CD8-positive, alpha-beta memory T cell (primary cell): ENCODE measurements around the gene HSD17B8. TPM values are rescaled to one million over a fixed set of nuclear protein-coding genes. Genes with fewer than 3 reads are reported as not detected.

ENCODE experiments used
- CTCF ChIA-PET: fragments of 350-600 bp; sonication (Branson Sonifier 250); formaldehyde crosslinking; loops from one replicate; lab custom pipeline; 2021; ENCODE audit warnings: antibody characterized with exemption; lab: Charles Lee
- POLR2A ChIA-PET: fragments of 350-600 bp; sonication (Branson Sonifier 250); formaldehyde crosslinking; loops from one replicate; lab custom pipeline; 2021; ENCODE audit warnings: antibody characterized with exemption; lab: Charles Lee
- DNase-seq, 5 donors: peaks; one replicate each; pipeline versions ENCODE4 v3.0.0 to v3.0.0-alpha.2; 2020 to 2022; ENCODE audit warnings: mixed read lengths in 1 of 5
- H3K27ac ChIP-seq: one replicate; pipeline ENCODE4 v1.7.0; 2013; ENCODE audit warnings: low read depth, mild to moderate bottlenecking, low read length, moderate library complexity
- H3K27me3 ChIP-seq: 2 replicates; pipeline ENCODE4 v1.7.0; 2013; ENCODE audit warnings: low read length, mild to moderate bottlenecking; ENCODE audit not compliant: insufficient read depth, poor library complexity, severe bottlenecking
- H3K36me3 ChIP-seq: 2 replicates; pipeline ENCODE4 v1.7.0; 2013; ENCODE audit warnings: mild to moderate bottlenecking, low read length, moderate library complexity; ENCODE audit not compliant: insufficient read depth
- H3K4me1 ChIP-seq: 2 replicates; pipeline ENCODE4 v1.7.0; 2013; ENCODE audit warnings: mild to moderate bottlenecking, low read length, moderate library complexity; ENCODE audit not compliant: insufficient read depth
- H3K4me3 ChIP-seq: 2 replicates; pipeline ENCODE4 v1.7.0; 2013; ENCODE audit warnings: mild to moderate bottlenecking, low read length
- H3K9me3 ChIP-seq: 2 replicates; pipeline ENCODE4 v1.7.0; 2013; ENCODE audit warnings: mild to moderate bottlenecking, low read length
- H3K27ac Mint-ChIP-seq, 8 donors: one replicate each; pipeline ENCODE4 v1.8.0; 2020 to 2021; ENCODE audit warnings: mixed read lengths in 8 of 8, mild to moderate bottlenecking in 6 of 8, inconsistent platforms in 3 of 8, moderate library complexity in 3 of 8
- H3K27me3 Mint-ChIP-seq, 2 donors: one replicate each; pipeline ENCODE4 v1.8.0; 2020 to 2021; ENCODE audit warnings: mixed read lengths in 2 of 2, mild to moderate bottlenecking in 1 of 2, moderate library complexity in 1 of 2
- H3K36me3 Mint-ChIP-seq, 3 donors: one replicate each; pipeline ENCODE4 v1.8.0; 2020 to 2021; ENCODE audit warnings: mixed read lengths in 3 of 3, inconsistent platforms in 1 of 3, mild to moderate bottlenecking in 1 of 3
- H3K4me1 Mint-ChIP-seq, 3 donors: one replicate each; pipeline ENCODE4 v1.8.0; 2020 to 2021; ENCODE audit warnings: mixed read lengths in 3 of 3, inconsistent platforms in 1 of 3, mild to moderate bottlenecking in 1 of 3
- H3K4me3 Mint-ChIP-seq, 7 donors: one replicate each; pipeline ENCODE4 v1.8.0; 2020 to 2021; ENCODE audit warnings: mixed read lengths in 7 of 7, mild to moderate bottlenecking in 6 of 7, moderate library complexity in 4 of 7, inconsistent platforms in 2 of 7
- H3K9me3 Mint-ChIP-seq, 5 donors: one replicate each; pipeline ENCODE4 v1.8.0; 2020 to 2022; ENCODE audit warnings: mixed read lengths in 5 of 5, mild to moderate bottlenecking in 3 of 5, moderate library complexity in 2 of 5, inconsistent platforms in 1 of 5
- polyA plus RNA-seq: library from polyadenylated mRNA; unstranded; fragments of 300-500 nt; fragmentation: Illumina TruSeq; gene quantifications from one replicate; pipeline ENCODE4 v1.2.3, GENCODE V29; 2021
- total RNA-seq, 2 experiments: library from RNA; stranded (reverse); gene quantifications; one replicate each; pipeline ENCODE4 v1.2.3, GENCODE V29; 2021

Gene HSD17B8
- total and polyA plus RNA-seq, 3 experiments from 2014 or later = 21.3 to 50.7 (median 23.5) TPM

- peaks cover 10% of the 10 kb centered on the region for H3K36me3 ChIP-seq
- no peak overlapping the region for H3K4me3 ChIP-seq
- Mint-ChIP-seq H3K9me3 (no peaks in the 10 kb centered on the region), H3K4me1 (peaks cover 11 to 23% (median 14%) of the 10 kb centered on the region in 3 donors), H3K27me3 (peaks cover 24 to 51% of the 10 kb centered on the region in 2 donors), H3K36me3 (peaks cover 5 to 23% (median 20%) of the 10 kb centered on the region in 3 donors), H3K27ac (peak overlapping the region in 2 of 8 donors; percentile 16 to 52), H3K4me3 (no peak overlapping the region)
- H3K4me1 ChIP-seq = peaks cover 14% of the 10 kb centered on the region
- peaks cover 16% of the 10 kb centered on the region for H3K27me3 ChIP-seq
- no peak overlapping the region for H3K27ac ChIP-seq
- no peaks in the 10 kb centered on the region for H3K9me3 ChIP-seq
- no peak for DNase-seq
- ChIA-PET POLR2A (no interaction called here), CTCF (interaction anchor here (1.3 kb wide), 1 partner anchor 176 kb away, joined by 4 read pairs; no protein-coding TSS in a partner anchor)
Measured at GRCh38 chr6:33190504-33191107, 13.8 kb upstream of the HSD17B8 start.

GRCh38 chr6:33191383-33192104 lies 12.9 kb upstream of the HSD17B8 start:
- Histone ChIP-seq H3K4me1 (peaks cover 14% of the 10 kb centered on the region), H3K27me3 (peaks cover 16% of the 10 kb centered on the region), H3K36me3 (peaks cover 20% of the 10 kb centered on the region), H3K9me3 (no peaks in the 10 kb centered on the region), H3K4me3 (no peak overlapping the region), H3K27ac (no peak overlapping the region)
- H3K4me1 Mint-ChIP-seq = peaks cover 11 to 23% (median 17%) of the 10 kb centered on the region in 3 donors
- DNase-seq = no peak
- H3K9me3 Mint-ChIP-seq = no peaks in the 10 kb centered on the region
- H3K27ac Mint-ChIP-seq = no peak overlapping the region
- CTCF ChIA-PET = interaction anchor here (1.3 kb wide), 1 partner anchor 9 kb away, joined by 3 read pairs; no protein-coding TSS in a partner anchor
- POLR2A ChIA-PET = no interaction called here
- H3K4me3 Mint-ChIP-seq = peak overlapping the region in 6 of 7 donors; percentile 14 to 84 (median 46)
- peaks cover 9 to 30% (median 27%) of the 10 kb centered on the region in 3 donors for H3K36me3 Mint-ChIP-seq
- H3K27me3 Mint-ChIP-seq = peaks cover 24 to 49% of the 10 kb centered on the region in 2 donors

- POLR2A ChIA-PET = no interaction called here
- DNase-seq = peak in 1 of 5 donors; percentile 14
- peaks cover 17% of the 10 kb centered on the region for H3K4me1 ChIP-seq
- peaks cover 11 to 35% (median 23%) of the 10 kb centered on the region in 3 donors for H3K36me3 Mint-ChIP-seq
- CTCF ChIA-PET = interaction anchor here (1.3 kb wide), 1 partner anchor 10 kb away, joined by 3 read pairs; no protein-coding TSS in a partner anchor
- H3K27me3 Mint-ChIP-seq = peaks cover 19 to 43% of the 10 kb centered on the region in 2 donors
- H3K36me3 ChIP-seq = peaks cover 25% of the 10 kb centered on the region
- H3K4me3 ChIP-seq = peak within 1 kb of the TSS; percentile 50
- H3K9me3 Mint-ChIP-seq = no peaks in the 10 kb centered on the region
- H3K27me3 ChIP-seq = peaks cover 16% of the 10 kb centered on the region
- H3K27ac Mint-ChIP-seq = peak within 1 kb of the TSS in 4 of 8 donors; percentile 63 to 80 (median 76)
- H3K4me1 Mint-ChIP-seq = peaks cover 14 to 25% (median 18%) of the 10 kb centered on the region in 3 donors
- no peak within 1 kb of the TSS for H3K27ac ChIP-seq
- H3K4me3 Mint-ChIP-seq = peak within 1 kb of the TSS; percentile 68 to 89 (median 80)
- no peaks in the 10 kb centered on the region for H3K9me3 ChIP-seq
Measured at GRCh38 chr6:33192105-33192646, 12.3 kb upstream of the HSD17B8 start, which contains the start of gene COL11A2. TSS of gene COL11A2 (minus strand) at chr6:33192467. CDS start at chr6:33192240, 227 bp downstream.

GRCh38 chr6:33192671-33193602 lies 11.5 kb upstream of the HSD17B8 start:
- peaks cover 24% of the 10 kb centered on the region for H3K4me1 ChIP-seq
- peak overlapping the region; percentile 50 for H3K4me3 ChIP-seq
- Mint-ChIP-seq H3K36me3 (peaks cover 17 to 42% (median 18%) of the 10 kb centered on the region in 3 donors), H3K4me3 (peak overlapping the region; percentile 68 to 89 (median 80)), H3K4me1 (peaks cover 21 to 32% (median 25%) of the 10 kb centered on the region in 3 donors), H3K27me3 (peaks cover 16 to 36% of the 10 kb centered on the region in 2 donors), H3K9me3 (no peaks in the 10 kb centered on the region), H3K27ac (peak overlapping the region in 4 of 8 donors; percentile 63 to 80 (median 76))
- H3K27ac ChIP-seq = no peak overlapping the region
- POLR2A ChIA-PET = interaction anchor here (1.1 to 1.5 kb wide), 3 partner anchors 12 to 221 kb away, joined by 3 to 4 read pairs (median 4); partner anchors contain the start of gene HSD17B8
- H3K36me3 ChIP-seq = peaks cover 27% of the 10 kb centered on the region
- peak in 2 of 5 donors; percentile 31 to 60 for DNase-seq
- H3K27me3 ChIP-seq = peaks cover 16% of the 10 kb centered on the region
- H3K9me3 ChIP-seq = no peaks in the 10 kb centered on the region
- CTCF ChIA-PET = no interaction called here

GRCh38 chr6:33193619-33194018 lies 10.8 kb upstream of the HSD17B8 start:
- no peak overlapping the region for H3K4me3 ChIP-seq
- H3K9me3 Mint-ChIP-seq = no peaks in the 10 kb centered on the region
- peaks cover 28 to 39% (median 29%) of the 10 kb centered on the region in 3 donors for H3K4me1 Mint-ChIP-seq
- DNase-seq = no peak
- peaks cover 12 to 29% of the 10 kb centered on the region in 2 donors for H3K27me3 Mint-ChIP-seq
- POLR2A ChIA-PET = interaction anchor here (1.1 to 1.5 kb wide), 3 partner anchors 11 to 222 kb away, joined by 3 to 4 read pairs (median 4); partner anchors contain the start of gene HSD17B8
- H3K27ac ChIP-seq = no peak overlapping the region
- H3K9me3 ChIP-seq = no peaks in the 10 kb centered on the region
- H3K4me1 ChIP-seq = peaks cover 30% of the 10 kb centered on the region
- peaks cover 27% of the 10 kb centered on the region for H3K36me3 ChIP-seq
- H3K36me3 Mint-ChIP-seq = peaks cover 18 to 45% (median 20%) of the 10 kb centered on the region in 3 donors
- CTCF ChIA-PET = no interaction called here
- peaks cover 14% of the 10 kb centered on the region for H3K27me3 ChIP-seq
- H3K4me3 Mint-ChIP-seq = peak overlapping the region in 4 of 7 donors; percentile 17 to 82 (median 55)
- peak overlapping the region in 2 of 8 donors; percentile 12 to 55 for H3K27ac Mint-ChIP-seq

GRCh38 chr6:33194431-33194979 lies 9.9 kb upstream of the HSD17B8 start:
- Mint-ChIP-seq H3K9me3 (no peaks in the 10 kb centered on the region), H3K4me3 (no peak overlapping the region), H3K36me3 (peaks cover 17 to 49% (median 19%) of the 10 kb centered on the region in 3 donors), H3K27me3 (peaks cover 12 to 23% of the 10 kb centered on the region in 2 donors), H3K27ac (peak overlapping the region in 1 of 8 donors; percentile 8), H3K4me1 (peaks cover 36 to 48% (median 37%) of the 10 kb centered on the region in 3 donors)
- Histone ChIP-seq H3K36me3 (peaks cover 27% of the 10 kb centered on the region), H3K4me1 (peaks cover 36% of the 10 kb centered on the region), H3K9me3 (no peaks in the 10 kb centered on the region), H3K27ac (no peak overlapping the region), H3K4me3 (no peak overlapping the region), H3K27me3 (peaks cover 12% of the 10 kb centered on the region)
- POLR2A ChIA-PET = interaction anchor here (1.5 kb wide), 1 partner anchor 222 kb away, joined by 3 read pairs; no protein-coding TSS in a partner anchor
- no peak for DNase-seq
- CTCF ChIA-PET = interaction anchor here (1.6 kb wide), 1 partner anchor 55 kb away, joined by 3 read pairs; no protein-coding TSS in a partner anchor
